Activated CD8-positive, alpha-beta T cell treated with anti-CD3 and anti-CD28 coated beads, Interleukin-2, amount 10 ng/mL, durations not matched to agents 7 days and 5 days (primary cell): ENCODE results near the gene CEP104. TPM values are rescaled to one million over a fixed set of nuclear protein-coding genes. Genes with fewer than 3 reads are reported as not detected.
A peak's percentile ranks its signal among the peaks of the same experiment; 100 is the strongest.

Experiments used
- ATAC-seq: fragments of 150-1000 bp; cut with Tn5 transposase; one replicate; pipeline ENCODE4 v1.10.0; 2021; ENCODE audit warnings: moderate library complexity
- CTCF ChIA-PET: fragments of 350-600 bp; sonication (Branson Sonifier 250); formaldehyde crosslinking; loops from one replicate; lab custom pipeline; 2021; ENCODE audit warnings: antibody characterized with exemption; lab: Charles Lee
- POLR2A ChIA-PET: fragments of 350-600 bp; sonication (Branson Sonifier 250); formaldehyde crosslinking; loops from one replicate; lab custom pipeline; 2021; ENCODE audit warnings: antibody characterized with exemption; lab: Charles Lee
- DNase-seq: peaks from one replicate; pipeline ENCODE4 v3.0.0-alpha.2; 2020
- H3K27ac Mint-ChIP-seq: one replicate; pipeline ENCODE4 v1.8.0; 2021; ENCODE audit warnings: mild to moderate bottlenecking, mixed read lengths
- H3K27me3 Mint-ChIP-seq: one replicate; pipeline ENCODE4 v1.8.0; 2021; ENCODE audit warnings: low read depth, mixed read lengths
- H3K36me3 Mint-ChIP-seq: one replicate; pipeline ENCODE4 v1.8.0; 2021; ENCODE audit warnings: low read depth, mixed read lengths
- H3K4me1 Mint-ChIP-seq: one replicate; pipeline ENCODE4 v1.8.0; 2021; ENCODE audit warnings: low read depth, mixed read lengths
- H3K4me3 Mint-ChIP-seq: one replicate; pipeline ENCODE4 v1.8.0; 2021; ENCODE audit warnings: mild to moderate bottlenecking, mixed read lengths
- H3K9me3 Mint-ChIP-seq: one replicate; pipeline ENCODE4 v1.8.0; 2022; ENCODE audit warnings: mixed read lengths; ENCODE audit not compliant: insufficient read depth
- total RNA-seq, 2 experiments: library from RNA; stranded (reverse); gene quantifications; one replicate each; pipeline ENCODE4 v1.2.3, GENCODE V29; 2021

The CEP104 gene
- total RNA-seq, 2 experiments from 2014 or later: 41.2 to 47.0 TPM

GRCh38 chr1:3892748-3893147 is 35.7 kb upstream of the CEP104 start:
- peaks cover 35% of the 10 kb centered on the region for H3K4me1 Mint-ChIP-seq
- peaks cover 49% of the 10 kb centered on the region for H3K36me3 Mint-ChIP-seq
- DNase-seq (no peak), ATAC-seq (no peak)
- ChIA-PET CTCF (interaction anchor here (1.3 kb wide), 1 partner anchor 8 kb away, joined by 3 read pairs; no protein-coding TSS in a partner anchor), POLR2A (no interaction called here)
- no peak overlapping the region for H3K4me3 Mint-ChIP-seq
- no peaks in the 10 kb centered on the region for H3K9me3 Mint-ChIP-seq
- H3K27ac Mint-ChIP-seq: peak overlapping the region; percentile 18
- no peaks in the 10 kb centered on the region for H3K27me3 Mint-ChIP-seq

GRCh38 chr1:3891329-3891865 is 34.4 kb upstream of the CEP104 start:
- no peak for DNase-seq
- no peak for ATAC-seq
- Mint-ChIP-seq H3K4me1 (peaks cover 23% of the 10 kb centered on the region), H3K27ac (no peak overlapping the region), H3K4me3 (no peak overlapping the region), H3K36me3 (peaks cover 44% of the 10 kb centered on the region), H3K9me3 (no peaks in the 10 kb centered on the region), H3K27me3 (no peaks in the 10 kb centered on the region)
- CTCF ChIA-PET: no interaction called here
- POLR2A ChIA-PET: interaction anchor here (0.7 to 1.2 kb wide), 2 partner anchors 9 to 11 kb away, joined by 4 to 6 read pairs; partner anchors contain the start of gene C1orf174

GRCh38 chr1:3890389-3891328 is 33.6 kb upstream of the CEP104 start:
- ChIA-PET CTCF (no interaction called here), POLR2A (interaction anchor here (0.7 to 1.2 kb wide), 2 partner anchors 9 to 12 kb away, joined by 4 to 6 read pairs; partner anchors contain the start of gene C1orf174)
- no peaks in the 10 kb centered on the region for H3K9me3 Mint-ChIP-seq
- ATAC-seq (peak; percentile 73), DNase-seq (no peak)
- no peak overlapping the region for H3K4me3 Mint-ChIP-seq
- H3K27me3 Mint-ChIP-seq: no peaks in the 10 kb centered on the region
- peaks cover 39% of the 10 kb centered on the region for H3K36me3 Mint-ChIP-seq
- peak overlapping the region; percentile 37 for H3K27ac Mint-ChIP-seq
- peaks cover 20% of the 10 kb centered on the region for H3K4me1 Mint-ChIP-seq

- Mint-ChIP-seq H3K4me3 (no peak overlapping the region), H3K36me3 (peaks cover 38% of the 10 kb centered on the region), H3K9me3 (no peaks in the 10 kb centered on the region), H3K4me1 (peaks cover 20% of the 10 kb centered on the region), H3K27ac (peak overlapping the region; percentile 2), H3K27me3 (no peaks in the 10 kb centered on the region)
- ATAC-seq (no peak), DNase-seq (no peak)
- POLR2A ChIA-PET: no interaction called here
- CTCF ChIA-PET: interaction anchor here (3.0 kb wide), 1 partner anchor 32 kb away, joined by 8 read pairs; the partner anchor contains the start of gene DFFB
These were observed 32.9 kb upstream of the CEP104 start for GRCh38 chr1:3889936-3890335.

- no peak overlapping the region for H3K27ac Mint-ChIP-seq
- no peak overlapping the region for H3K4me3 Mint-ChIP-seq
- peaks cover 20% of the 10 kb centered on the region for H3K4me1 Mint-ChIP-seq
- H3K36me3 Mint-ChIP-seq: peaks cover 48% of the 10 kb centered on the region
- H3K27me3 Mint-ChIP-seq: no peaks in the 10 kb centered on the region
- ChIA-PET CTCF (interaction anchor here (3.0 kb wide), 1 partner anchor 30 kb away, joined by 8 read pairs; the partner anchor contains the start of gene DFFB), POLR2A (no interaction called here)
- DNase-seq (no peak), ATAC-seq (no peak)
- no peaks in the 10 kb centered on the region for H3K9me3 Mint-ChIP-seq
These were observed 31.3 kb upstream of the CEP104 start for GRCh38 chr1:3888301-3888700.

GRCh38 chr1:3886691-3887090 is 29.7 kb upstream of the CEP104 start:
- Mint-ChIP-seq H3K4me3 (no peak overlapping the region), H3K36me3 (peaks cover 46% of the 10 kb centered on the region), H3K4me1 (peaks cover 24% of the 10 kb centered on the region), H3K27me3 (no peaks in the 10 kb centered on the region), H3K27ac (peak overlapping the region; percentile 52), H3K9me3 (no peaks in the 10 kb centered on the region)
- ATAC-seq (no peak), DNase-seq (no peak)
- CTCF ChIA-PET: interaction anchor here (3.0 kb wide), 1 partner anchor 29 kb away, joined by 8 read pairs; the partner anchor contains the start of gene DFFB
- POLR2A ChIA-PET: interaction anchor here (1.6 kb wide), 1 partner anchor 9 kb away, joined by 3 read pairs; no protein-coding TSS in a partner anchor

GRCh38 chr1:3886106-3886670 is 29.2 kb upstream of the CEP104 start:
- CTCF ChIA-PET: interaction anchor here (0.6 kb wide), 1 partner anchor 273 kb away, joined by 3 read pairs; no protein-coding TSS in a partner anchor
- POLR2A ChIA-PET: interaction anchor here (1.6 kb wide), 1 partner anchor 9 kb away, joined by 3 read pairs; no protein-coding TSS in a partner anchor

GRCh38 chr1:3885611-3886010 is 28.6 kb upstream of the CEP104 start:
- no peak for ATAC-seq
- no peaks in the 10 kb centered on the region for H3K9me3 Mint-ChIP-seq
- H3K27ac Mint-ChIP-seq: no peak overlapping the region
- no peak overlapping the region for H3K4me3 Mint-ChIP-seq
- H3K36me3 Mint-ChIP-seq: peaks cover 39% of the 10 kb centered on the region
- no peaks in the 10 kb centered on the region for H3K27me3 Mint-ChIP-seq
- CTCF ChIA-PET: interaction anchor here (1.0 kb wide), 1 partner anchor 28 kb away, joined by 4 read pairs; no protein-coding TSS in a partner anchor
- peaks cover 24% of the 10 kb centered on the region for H3K4me1 Mint-ChIP-seq
- DNase-seq: no peak
- POLR2A ChIA-PET: no interaction called here

More at GRCh38 chr1:3886106-3886670, 29.2 kb upstream of the CEP104 start:
- H3K27ac Mint-ChIP-seq: peak overlapping the region; percentile 60
- no peak for DNase-seq
- no peaks in the 10 kb centered on the region for H3K27me3 Mint-ChIP-seq
- H3K4me1 Mint-ChIP-seq: peaks cover 23% of the 10 kb centered on the region
- H3K4me3 Mint-ChIP-seq: no peak overlapping the region
- H3K36me3 Mint-ChIP-seq: peaks cover 44% of the 10 kb centered on the region
- no peak for ATAC-seq
- H3K9me3 Mint-ChIP-seq: no peaks in the 10 kb centered on the region

- peaks cover 33% of the 10 kb centered on the region for H3K36me3 Mint-ChIP-seq
- POLR2A ChIA-PET: no interaction called here
- H3K4me3 Mint-ChIP-seq: no peak overlapping the region
- no peaks in the 10 kb centered on the region for H3K9me3 Mint-ChIP-seq
- H3K27ac Mint-ChIP-seq: no peak overlapping the region
- DNase-seq: no peak
- H3K27me3 Mint-ChIP-seq: no peaks in the 10 kb centered on the region
- CTCF ChIA-PET: interaction anchor here (1.0 kb wide), 2 partner anchors 8 to 27 kb away, joined by 3 to 4 read pairs; no protein-coding TSS in a partner anchor
- peaks cover 18% of the 10 kb centered on the region for H3K4me1 Mint-ChIP-seq
- ATAC-seq: no peak
These were observed 28.0 kb upstream of the CEP104 start for GRCh38 chr1:3884966-3885365.

- H3K27ac Mint-ChIP-seq: peak overlapping the region; percentile 69
- ATAC-seq: peak; percentile 51
- no peak overlapping the region for H3K4me3 Mint-ChIP-seq
- ChIA-PET POLR2A (interaction anchor here (0.6 kb wide), 1 partner anchor 19 kb away, joined by 3 read pairs; no protein-coding TSS in a partner anchor), CTCF (interaction anchor here (1.3 to 1.5 kb wide), 2 partner anchors 16 to 26 kb away, joined by 4 to 6 read pairs; no protein-coding TSS in a partner anchor)
- no peaks in the 10 kb centered on the region for H3K9me3 Mint-ChIP-seq
- H3K36me3 Mint-ChIP-seq: peaks cover 37% of the 10 kb centered on the region
- H3K4me1 Mint-ChIP-seq: peaks cover 14% of the 10 kb centered on the region
- DNase-seq: no peak
- no peaks in the 10 kb centered on the region for H3K27me3 Mint-ChIP-seq
These were observed 26.3 kb upstream of the CEP104 start for GRCh38 chr1:3883194-3883925.

GRCh38 chr1:3881193-3881480 is 24.1 kb upstream of the CEP104 start:
- Mint-ChIP-seq H3K27ac (peak overlapping the region; percentile 75), H3K27me3 (no peaks in the 10 kb centered on the region)
- peak; percentile 37 for DNase-seq

More at GRCh38 chr1:3881193-3881480, 24.1 kb upstream of the CEP104 start:
- H3K4me1 Mint-ChIP-seq: peaks cover 14% of the 10 kb centered on the region
- peaks cover 29% of the 10 kb centered on the region for H3K36me3 Mint-ChIP-seq
- peak; percentile 47 for ATAC-seq
- no peak overlapping the region for H3K4me3 Mint-ChIP-seq
- no peaks in the 10 kb centered on the region for H3K9me3 Mint-ChIP-seq
- POLR2A ChIA-PET: interaction anchor here (0.6 to 0.8 kb wide), 2 partner anchors 12 to 774 kb away, joined by 3 read pairs; no protein-coding TSS in a partner anchor
- CTCF ChIA-PET: interaction anchor here (1.4 kb wide), 1 partner anchor 9 kb away, joined by 3 read pairs; no protein-coding TSS in a partner anchor
